GM12891 (cell line): ENCODE data around the gene CFAP74.

Source experiments
- POLR2A ChIP-seq: IDR thresholded peaks from 2 replicates; pipeline ENCODE4 v1.6.1; 2011; ENCODE audit warnings: low read depth, low read length, control low read depth
- POLR2AphosphoS5 ChIP-seq: IDR thresholded peaks from 2 replicates; pipeline ENCODE4 v1.6.1; 2011; ENCODE audit warnings: low read depth, low read length, control low read depth

GRCh38 chr1:1969505-1969900 is 34.1 kb downstream of the CFAP74 start:
- TF ChIP-seq POLR2A (no peak), POLR2AphosphoS5 (no peak)
